HUES48 (cell line): ENCODE results near the gene YY1.
"Not testable (repeated sequence)": the region's sequence is repeated elsewhere in the genome, so short reads cannot be mapped to it uniquely, and the experiment has no call there.

Source experiments
- H3K27ac ChIP-seq: one replicate; pipeline ENCODE4 v1.7.0; 2013; ENCODE audit warnings: low read depth, low read length, inconsistent platforms
- H3K27me3 ChIP-seq: 2 replicates; pipeline ENCODE4 v1.6.1; 2013; ENCODE audit warnings: mild to moderate bottlenecking, low read length; ENCODE audit not compliant: control insufficient read depth, insufficient read depth
- H3K36me3 ChIP-seq: 2 replicates; pipeline ENCODE4 v1.6.1; 2013; ENCODE audit warnings: low read length; ENCODE audit not compliant: control insufficient read depth, insufficient read depth
- H3K4me1 ChIP-seq: 2 replicates; pipeline ENCODE4 v1.6.1; 2013; ENCODE audit warnings: mild to moderate bottlenecking, low read length; ENCODE audit not compliant: control insufficient read depth, insufficient read depth
- H3K4me3 ChIP-seq: 2 replicates; pipeline ENCODE4 v1.5.1; 2013; ENCODE audit warnings: mild to moderate bottlenecking, low read depth, low read length
- H3K9ac ChIP-seq: 2 replicates; pipeline ENCODE4 v1.6.1; 2013; ENCODE audit warnings: mild to moderate bottlenecking, low read depth, low read length, moderate library complexity
- H3K9me3 ChIP-seq: 2 replicates; pipeline ENCODE4 v1.6.1; 2013; ENCODE audit warnings: low read length; ENCODE audit not compliant: control insufficient read depth, insufficient read depth

The YY1 gene

GRCh38 chr14:100236271-100236818 lies 2.6 kb upstream of the YY1 start:
- H3K9ac ChIP-seq, H3K27ac ChIP-seq: not testable (repeated sequence)
- H3K4me3 ChIP-seq = peak overlapping the region; percentile 93

DNA sequence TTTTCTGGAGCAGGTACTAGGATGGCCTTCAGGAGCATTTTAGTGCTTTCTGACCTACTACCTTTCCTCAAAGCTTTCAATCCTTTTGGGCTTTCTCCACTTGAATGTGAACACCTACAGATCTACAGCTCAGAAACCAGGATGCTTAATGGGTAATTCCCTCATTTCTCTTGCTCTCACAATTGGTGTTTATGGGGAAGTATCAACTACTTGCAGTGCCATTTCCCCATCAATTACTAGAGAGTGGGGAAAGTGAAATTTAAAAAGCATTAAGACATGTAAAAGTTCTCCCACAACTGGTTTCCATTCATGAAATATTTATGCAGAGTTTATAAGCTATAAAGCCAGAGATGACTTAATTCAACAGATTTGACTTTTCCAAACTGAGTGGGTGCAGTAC lies 2.1 kb upstream of the YY1 start:
- Histone ChIP-seq H3K9me3 (no peaks in the 10 kb centered on the region), H3K4me1 (peaks cover 12% of the 10 kb centered on the region; the same call in 1 of the 2 replicates), H3K9ac (peak overlapping the region; percentile 97; the same call in 1 of the 2 replicates), H3K27me3 (no peaks in the 10 kb centered on the region), H3K36me3 (peaks cover 16% of the 10 kb centered on the region), H3K4me3 (peak overlapping the region; percentile 93), H3K27ac (peak overlapping the region; percentile 100)

More at GRCh38 chr14:100236271-100236818, 2.6 kb upstream of the YY1 start:
- H3K4me1 ChIP-seq = peaks cover 11% of the 10 kb centered on the region; the same call in 1 of the 2 replicates
- not testable (repeated sequence) for H3K27me3 ChIP-seq, H3K9me3 ChIP-seq
- H3K36me3 ChIP-seq = peaks cover 16% of the 10 kb centered on the region

GRCh38 chr14:100237735-100238418 lies 1.1 kb upstream of the YY1 start:
- H3K36me3 ChIP-seq = peaks cover 14% of the 10 kb centered on the region; the same call in 1 of the 2 replicates
- H3K9me3 ChIP-seq = no peaks in the 10 kb centered on the region
- peak overlapping the region; percentile 97 for H3K9ac ChIP-seq
- H3K4me3 ChIP-seq = peak overlapping the region; percentile 93
- peak overlapping the region; percentile 100 for H3K27ac ChIP-seq
- peaks cover 12% of the 10 kb centered on the region; the same call in 1 of the 2 replicates for H3K4me1 ChIP-seq
- H3K27me3 ChIP-seq = no peaks in the 10 kb centered on the region

- peaks cover 12% of the 10 kb centered on the region; the same call in 1 of the 2 replicates for H3K4me1 ChIP-seq
- peak overlapping the region; percentile 89 for H3K4me3 ChIP-seq
- peak overlapping the region; percentile 84; the same call in 1 of the 2 replicates for H3K9ac ChIP-seq
These were observed 381 bp downstream of the YY1 start for GRCh38 chr14:100239211-100239839.

GRCh38 chr14:100239840-100240667 lies 1.1 kb downstream of the YY1 start:
- Histone ChIP-seq H3K4me3 (peak overlapping the region; percentile 95), H3K9ac (peak overlapping the region; percentile 84), H3K4me1 (peaks cover 12% of the 10 kb centered on the region; the same call in 1 of the 2 replicates), H3K9me3 (no peaks in the 10 kb centered on the region), H3K36me3 (peaks cover 3% of the 10 kb centered on the region; the same call in 1 of the 2 replicates), H3K27ac (peak overlapping the region; percentile 96), H3K27me3 (no peaks in the 10 kb centered on the region)

More at GRCh38 chr14:100239211-100239839, 381 bp downstream of the YY1 start:
- H3K36me3 ChIP-seq = peaks cover 9% of the 10 kb centered on the region; the same call in 1 of the 2 replicates
- H3K27me3 ChIP-seq = no peaks in the 10 kb centered on the region
- no peaks in the 10 kb centered on the region for H3K9me3 ChIP-seq
- peak overlapping the region; percentile 96 for H3K27ac ChIP-seq

DNA sequence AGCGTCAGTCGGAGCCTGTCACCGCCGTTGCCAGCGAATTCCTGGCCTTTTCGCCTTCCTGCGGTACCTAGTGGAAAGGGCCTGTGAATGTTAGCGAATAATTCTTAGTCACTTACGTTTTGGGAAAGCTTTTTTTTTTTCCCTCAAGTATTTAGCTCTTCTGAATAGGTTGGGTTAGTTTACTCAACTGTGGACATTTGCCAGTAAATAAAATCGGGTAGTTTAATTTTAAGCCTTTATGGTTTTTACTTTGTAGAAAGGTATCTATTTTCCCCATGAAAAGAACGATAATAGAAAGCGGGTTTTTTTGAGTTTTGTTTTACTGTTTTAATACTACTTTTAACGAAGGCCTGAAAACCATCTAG lies 1.7 kb downstream of the YY1 start:
- no peaks in the 10 kb centered on the region for H3K27me3 ChIP-seq
- H3K4me1 ChIP-seq = peaks cover 12% of the 10 kb centered on the region; the same call in 1 of the 2 replicates
- H3K4me3 ChIP-seq = peak overlapping the region; percentile 95
- H3K36me3 ChIP-seq = peaks cover 3% of the 10 kb centered on the region; the same call in 1 of the 2 replicates
- peak overlapping the region; percentile 78 for H3K27ac ChIP-seq
- H3K9me3 ChIP-seq = no peaks in the 10 kb centered on the region
- H3K9ac ChIP-seq = peak overlapping the region; percentile 46

DNA sequence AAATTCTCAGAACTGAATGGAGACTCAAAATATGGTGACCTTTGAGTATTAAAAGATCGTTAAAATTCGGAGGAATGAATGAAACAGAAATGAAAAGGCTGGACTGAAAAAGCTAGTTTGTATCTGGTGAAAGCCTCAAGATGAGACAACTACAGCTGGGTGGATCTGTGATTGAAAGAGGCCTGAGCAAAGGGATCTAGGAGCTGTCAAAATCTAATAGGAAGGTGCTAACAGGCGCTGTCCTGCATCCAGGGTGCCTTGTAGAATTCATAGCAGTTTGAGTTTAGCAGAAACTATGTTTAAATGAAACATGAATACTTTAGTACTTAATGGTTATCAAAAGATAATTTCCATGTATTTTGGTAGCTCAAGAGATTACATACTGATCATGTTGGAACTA lies 2.3 kb downstream of the YY1 start:
- H3K4me3 ChIP-seq = peak overlapping the region; percentile 95
- H3K27me3 ChIP-seq = no peaks in the 10 kb centered on the region
- H3K4me1 ChIP-seq = peaks cover 17% of the 10 kb centered on the region
- H3K36me3 ChIP-seq = peaks cover 3% of the 10 kb centered on the region; the same call in 1 of the 2 replicates
- no peak overlapping the region for H3K27ac ChIP-seq
- H3K9ac ChIP-seq = no peak overlapping the region
- no peaks in the 10 kb centered on the region for H3K9me3 ChIP-seq

- Histone ChIP-seq H3K4me3 (no peak overlapping the region), H3K9ac (no peak overlapping the region), H3K9me3 (no peaks in the 10 kb centered on the region), H3K27me3 (no peaks in the 10 kb centered on the region), H3K27ac (no peak overlapping the region), H3K36me3 (peaks cover 3% of the 10 kb centered on the region; the same call in 1 of the 2 replicates), H3K4me1 (peaks cover 13% of the 10 kb centered on the region)
These were observed 4.1 kb downstream of the YY1 start for GRCh38 chr14:100243020-100243419.

- H3K36me3 ChIP-seq = peaks cover 3% of the 10 kb centered on the region; the same call in 1 of the 2 replicates
- no peak overlapping the region for H3K4me3 ChIP-seq
- H3K9ac ChIP-seq = no peak overlapping the region
- H3K9me3 ChIP-seq = no peaks in the 10 kb centered on the region
- H3K4me1 ChIP-seq = peaks cover 15% of the 10 kb centered on the region
- H3K27ac ChIP-seq = no peak overlapping the region
- no peaks in the 10 kb centered on the region for H3K27me3 ChIP-seq
These were observed 8.0 kb downstream of the YY1 start for GRCh38 chr14:100246809-100247428.
